GM23248 (cell line): ENCODE measurements around the gene COX19.

Source experiments
- EZH2 ChIP-seq: fragments of 200-600 bp; sonication (generic); IDR thresholded peaks from 2 replicates; pipeline ENCODE4 v1.6.1; 2018; ENCODE audit warnings: antibody characterized with exemption, mild to moderate bottlenecking; ENCODE audit not compliant: insufficient read depth, poor library complexity, severe bottlenecking
- EZH2phosphoT487 ChIP-seq: fragments of 200-600 bp; sonication (generic); IDR thresholded peaks from 2 replicates; pipeline ENCODE4 v1.6.1; 2018; ENCODE audit warnings: antibody characterized with exemption, moderate library complexity, mild to moderate bottlenecking, low read depth; ENCODE audit not compliant: insufficient read depth

DNA sequence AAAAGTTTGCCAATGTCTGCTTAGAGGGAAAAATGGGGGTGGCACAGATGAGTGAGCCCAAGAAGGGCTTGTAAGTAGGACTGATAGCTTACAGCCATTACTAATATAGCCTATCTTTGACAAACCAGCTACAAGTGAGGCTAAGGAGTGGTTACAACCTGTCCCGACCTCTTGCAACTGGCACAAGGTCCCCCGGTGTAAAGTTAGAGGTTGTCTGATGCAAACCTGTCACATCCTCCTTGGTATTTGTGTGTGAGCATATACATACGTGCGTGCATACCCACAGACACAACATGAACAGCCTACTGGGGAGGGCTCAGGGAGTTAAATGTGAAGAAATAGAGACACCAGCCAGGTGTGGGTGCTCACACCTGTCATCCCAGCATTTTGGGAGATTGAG is 35.5 kb downstream of the COX19 start:
- TF ChIP-seq EZH2phosphoT487 = no peak
- TF ChIP-seq EZH2 = no peak
